HG02938 (cell line): ENCODE measurements around the gene PET100.

ENCODE experiments used
- ATAC-seq: cut with Tn5 transposase; IDR thresholded peaks from one replicate; pipeline ENCODE4 v1.9.1; 2021; ENCODE audit warnings: mild to moderate bottlenecking, moderate library complexity; ENCODE audit not compliant: unreplicated experiment

The PET100 gene, protein sequence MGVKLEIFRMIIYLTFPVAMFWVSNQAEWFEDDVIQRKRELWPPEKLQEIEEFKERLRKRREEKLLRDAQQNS

DNA sequence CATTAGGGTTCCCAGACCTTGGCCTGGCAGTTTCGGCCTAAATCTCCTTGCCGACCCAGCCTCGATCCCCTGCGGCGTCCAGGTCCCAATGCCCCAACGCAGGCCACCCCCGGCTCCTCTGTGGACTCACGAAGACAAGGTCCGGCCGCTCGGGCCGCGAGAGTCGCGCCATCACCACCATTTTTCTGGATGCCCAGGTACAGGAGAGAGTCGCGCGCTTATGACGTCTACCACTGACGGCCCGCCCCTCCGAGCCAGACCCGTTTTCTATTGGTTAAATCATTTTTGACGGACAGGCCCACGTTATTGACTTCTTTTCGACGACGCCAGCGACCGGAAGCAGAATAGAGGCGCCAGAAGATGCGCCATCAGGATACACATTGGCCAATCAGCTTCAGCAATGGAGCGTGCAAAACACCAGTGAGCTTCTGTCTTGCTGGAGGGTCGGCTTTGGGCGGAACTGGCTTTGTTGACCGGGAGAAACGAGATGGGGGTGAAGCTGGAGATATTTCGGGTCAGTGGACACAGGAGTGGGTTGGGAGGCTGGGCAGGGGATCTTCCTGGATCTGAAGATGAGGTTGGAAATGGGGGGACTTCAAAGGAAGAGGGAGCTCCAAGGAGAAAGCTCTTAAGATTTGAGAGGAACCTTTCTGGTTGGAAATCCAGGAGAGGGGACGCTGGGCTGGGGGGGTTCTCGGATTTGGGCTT is at the start of gene PET100, which contains the start of gene XAB2:
Gene PET100 (plus strand): TSS at position 447 of the 708 bp plus-strand sequence. CDS start 41 bp downstream, at position 488.
Gene XAB2 (minus strand): TSS at position 199 of the 708 bp plus-strand sequence. CDS start 18 bp downstream, at position 181.
- ATAC-seq, result peak; percentile 93

DNA sequence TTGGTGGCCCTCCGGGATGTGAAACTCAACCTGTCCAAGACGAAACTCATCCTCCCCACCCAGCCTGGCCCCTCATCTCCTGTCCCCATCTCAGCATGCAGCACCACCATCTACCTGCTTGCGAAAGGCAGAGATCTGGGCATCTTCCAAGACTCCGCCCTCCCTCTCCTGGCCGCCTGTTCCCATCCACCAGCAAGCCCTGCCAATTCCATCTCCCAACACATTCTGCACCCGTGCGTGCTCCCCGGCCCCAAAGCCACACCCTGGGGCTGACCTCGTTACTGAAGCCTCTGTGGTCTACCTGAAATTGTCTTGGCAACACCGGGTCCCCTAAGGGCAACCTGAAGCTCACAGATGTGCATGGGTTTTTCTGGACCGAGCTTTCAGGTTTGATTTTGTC is 47.1 kb upstream of the PET100 start:
- no peak for ATAC-seq

DNA sequence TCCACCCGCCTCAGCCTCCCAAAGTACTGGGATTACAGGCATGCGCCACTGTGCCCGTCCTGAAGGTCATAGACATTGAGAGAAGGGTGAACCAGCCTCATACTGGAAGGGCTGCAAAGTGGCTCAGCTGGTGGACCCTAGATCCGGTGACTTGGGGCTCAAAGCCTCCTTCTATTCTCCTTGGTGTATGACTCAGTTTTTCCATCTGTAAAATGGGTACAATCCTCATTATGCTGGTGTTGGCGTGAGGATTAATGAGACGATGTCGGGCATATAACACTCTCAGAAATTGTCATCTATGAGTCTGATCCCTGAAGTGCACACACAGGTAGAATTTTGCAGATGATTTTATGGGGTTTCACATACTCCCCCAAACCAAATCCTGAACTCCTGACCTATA is 39.8 kb upstream of the PET100 start:
- no peak for ATAC-seq

DNA sequence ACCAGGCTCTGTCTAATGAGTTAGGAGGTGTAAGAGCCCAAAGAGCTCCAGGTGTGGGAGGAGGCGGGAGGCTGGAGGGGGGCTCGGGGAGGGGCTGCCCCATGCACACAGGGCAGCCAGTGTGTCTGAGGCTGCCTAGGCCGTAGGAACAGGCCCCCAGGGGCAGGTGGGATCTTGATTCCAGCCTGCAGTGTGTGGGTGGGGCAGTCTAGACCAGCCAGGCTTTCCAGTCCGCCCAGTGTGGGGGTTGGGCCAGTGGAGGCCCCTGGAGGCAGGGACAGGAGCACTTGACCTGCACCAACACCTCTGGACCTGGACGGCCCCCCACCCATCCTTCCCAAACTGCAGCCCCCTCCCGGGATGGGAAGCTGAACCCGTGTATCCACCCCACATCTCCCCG is 39.3 kb upstream of the PET100 start:
- no peak for ATAC-seq

DNA sequence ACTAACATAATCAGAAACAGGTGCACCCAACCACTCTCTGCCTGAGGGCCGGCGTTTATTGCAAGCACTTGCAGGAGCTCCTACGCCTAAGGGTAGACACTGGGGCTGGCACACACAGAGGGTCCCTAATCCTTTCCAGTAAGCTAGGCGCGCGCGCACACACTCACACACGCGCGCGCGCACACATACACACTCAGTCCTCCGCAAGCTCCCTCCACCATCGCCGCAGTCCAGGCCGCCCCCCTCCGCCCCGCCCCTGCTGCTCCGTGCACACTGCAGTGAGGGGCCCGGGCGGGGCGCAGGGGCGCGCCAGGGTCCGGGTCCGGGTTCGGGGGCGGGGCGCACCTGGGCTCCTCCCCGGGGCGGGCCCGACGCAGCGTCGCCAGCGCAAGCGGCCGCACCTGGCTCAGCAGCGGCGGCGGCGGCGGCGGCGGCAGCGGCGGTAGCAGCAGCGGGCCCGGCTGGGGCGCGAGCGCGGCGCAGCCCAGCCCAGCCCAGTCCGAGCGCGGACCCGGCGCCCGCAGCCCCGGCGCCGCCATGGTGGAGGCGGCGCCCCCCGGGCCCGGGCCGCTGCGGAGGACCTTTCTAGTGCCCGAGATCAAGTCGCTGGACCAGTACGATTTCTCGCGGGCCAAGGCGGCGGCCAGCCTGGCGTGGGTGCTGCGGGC is 34.0 kb upstream of the PET100 start, which contains the start of gene CAMSAP3:
Gene CAMSAP3 (plus strand): TSS at position 398 of the 668 bp plus-strand sequence. CDS start 140 bp downstream, at position 538.
- ATAC-seq, result no peak

DNA sequence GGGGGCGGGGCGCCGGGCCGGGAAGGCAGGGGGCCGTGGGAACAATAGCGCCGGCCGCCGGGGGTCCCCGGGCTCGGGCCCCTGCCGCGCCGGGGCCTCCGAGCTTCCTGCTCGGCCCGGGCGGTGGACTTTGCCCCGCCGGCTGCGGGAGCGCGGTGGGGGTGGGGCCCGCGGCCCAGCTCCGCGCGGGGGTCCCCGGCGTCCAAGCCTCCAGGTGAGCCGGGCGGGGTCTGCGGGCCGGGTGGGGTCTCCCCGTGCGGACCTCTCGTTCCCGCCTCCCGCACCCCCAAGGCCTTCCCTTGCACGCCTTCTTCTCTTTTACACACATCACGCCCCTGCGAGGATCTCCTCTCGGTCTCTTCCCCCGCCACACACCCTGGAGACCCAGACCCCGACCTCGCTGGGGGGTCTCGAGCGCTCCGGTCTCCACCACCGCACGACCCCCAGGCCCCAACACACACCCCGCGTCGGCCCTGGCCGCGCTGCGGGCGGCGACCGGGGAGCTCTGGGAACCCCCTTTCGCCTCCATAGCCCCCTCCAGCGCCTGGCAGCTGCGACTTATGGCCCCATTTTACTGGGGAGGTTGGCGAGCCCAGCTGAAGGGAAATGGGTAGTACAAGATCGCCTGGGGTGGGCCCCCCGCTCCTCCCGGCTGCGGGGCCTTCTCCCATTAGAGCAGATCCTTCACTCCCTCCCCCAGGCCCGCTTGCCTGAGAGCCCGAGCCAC is 33.2 kb upstream of the PET100 start:
- ATAC-seq, result no peak

DNA sequence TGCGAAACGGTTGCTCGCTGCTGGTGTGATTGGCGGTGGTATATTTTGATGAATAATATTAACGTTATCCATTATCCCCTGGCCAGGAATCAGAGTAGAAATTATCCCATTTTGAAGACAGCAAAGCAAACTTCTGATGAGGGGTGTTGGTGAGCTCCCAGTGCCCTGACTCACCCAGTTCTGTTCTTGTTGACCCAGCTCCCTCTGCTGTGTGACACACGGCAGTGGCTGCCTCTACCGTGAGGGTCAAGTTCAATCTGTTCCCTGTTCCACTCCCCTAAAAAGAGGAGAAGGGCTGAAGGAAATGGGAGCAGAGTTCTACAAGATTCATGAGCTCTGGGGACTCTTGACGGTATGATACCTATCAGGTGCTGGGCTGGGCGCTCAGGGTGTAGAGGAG is 31.9 kb upstream of the PET100 start:
- ATAC-seq, result no peak

DNA sequence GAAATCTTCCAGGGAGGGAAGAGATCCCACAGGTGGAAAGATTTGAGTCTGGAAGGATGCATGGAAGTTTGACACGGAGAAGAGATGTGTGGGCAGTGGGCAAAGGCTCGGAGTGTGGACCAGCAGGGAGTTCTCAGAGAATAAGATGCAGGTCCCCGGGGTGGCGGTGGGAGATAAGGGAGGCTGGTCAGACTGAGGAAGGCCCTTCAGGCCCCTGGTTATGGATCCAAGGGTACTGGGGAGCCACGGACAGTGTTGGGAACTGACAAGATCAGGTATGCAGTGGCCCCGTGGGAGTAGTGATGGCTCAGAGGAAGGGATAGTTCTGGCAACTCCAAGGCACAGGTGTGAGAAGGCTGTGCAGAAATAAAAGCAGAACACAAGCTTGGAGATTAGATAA is 31.4 kb upstream of the PET100 start:
- ATAC-seq, result no peak

DNA sequence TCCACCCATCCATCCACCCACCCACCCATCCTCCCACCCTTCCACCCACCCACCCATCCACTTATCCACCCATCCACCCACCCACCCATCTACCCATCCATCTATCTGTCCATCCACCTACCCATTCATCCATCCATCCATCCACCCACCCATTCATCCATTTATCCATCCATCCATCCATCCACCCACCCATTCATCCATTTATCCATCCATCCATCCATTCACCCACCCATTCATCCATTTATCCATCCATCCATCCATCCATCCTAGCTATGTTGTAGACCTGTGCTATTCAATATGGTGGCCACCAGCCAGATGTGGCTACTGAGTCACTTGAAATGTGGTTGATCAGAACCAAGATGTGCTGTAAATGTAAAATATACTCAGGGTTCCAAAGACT is 28.9 kb upstream of the PET100 start:
- no peak for ATAC-seq

DNA sequence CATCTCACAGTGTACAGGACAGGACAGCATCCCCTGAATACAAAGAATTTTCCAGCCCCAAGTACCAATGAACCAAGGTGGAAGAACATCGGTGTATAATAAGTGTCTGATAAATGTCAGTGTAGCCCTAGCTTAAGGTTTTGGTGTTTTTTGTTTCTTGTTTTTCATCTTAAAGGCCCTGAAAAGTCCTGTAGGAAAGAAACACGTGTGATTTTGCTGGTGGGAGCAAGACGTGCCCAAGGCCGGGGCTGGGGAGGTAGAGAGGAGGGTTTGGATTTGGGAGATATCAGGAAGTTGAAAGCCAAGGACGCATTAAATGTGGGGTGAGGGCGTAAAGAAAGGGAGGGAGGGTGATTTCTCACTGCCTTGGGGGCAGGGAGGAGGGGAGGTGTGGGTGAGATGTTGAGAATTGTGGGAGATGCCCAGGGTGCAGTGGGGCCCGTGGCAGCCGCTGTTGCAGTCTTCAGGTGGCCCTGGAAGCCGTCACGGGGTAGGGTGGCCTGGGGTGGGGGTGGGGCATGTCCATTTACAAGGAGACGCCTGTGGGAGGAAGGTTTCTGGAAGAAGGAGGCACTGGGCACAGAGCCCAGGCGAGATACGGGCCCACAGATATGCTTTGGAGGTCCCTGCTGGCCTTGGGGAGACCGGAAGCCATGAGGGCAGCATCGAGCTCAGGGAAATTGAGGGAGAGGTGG is 27.2 kb upstream of the PET100 start:
- no peak for ATAC-seq

DNA sequence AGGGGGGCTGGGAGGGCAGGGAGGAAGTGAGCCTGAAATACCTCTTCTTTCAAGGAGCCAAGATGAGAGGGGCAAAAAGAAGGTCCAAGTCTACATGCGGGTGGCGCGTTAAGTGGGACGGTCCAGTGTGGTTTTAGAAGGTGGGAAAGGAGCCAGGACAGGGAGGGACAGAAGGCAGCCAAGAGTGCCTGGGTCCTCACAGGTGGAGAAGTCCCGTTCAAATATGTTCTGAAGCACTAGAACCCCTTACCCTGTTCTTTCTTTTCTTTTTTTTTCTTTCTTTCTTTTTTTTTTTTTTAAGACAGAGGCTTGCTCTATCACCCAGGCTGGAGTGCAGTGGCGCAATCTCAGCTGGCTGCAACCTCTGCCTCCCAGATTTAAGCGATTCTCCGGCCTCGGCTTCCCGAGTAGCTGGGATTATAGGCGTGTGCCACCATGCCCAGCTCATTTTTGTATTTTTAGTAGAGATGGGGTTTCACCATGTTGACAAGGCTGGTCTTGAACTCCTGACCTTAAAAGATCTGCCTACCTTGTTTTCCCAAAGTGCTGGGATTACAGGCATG is 26.6 kb upstream of the PET100 start:
- no peak for ATAC-seq

DNA sequence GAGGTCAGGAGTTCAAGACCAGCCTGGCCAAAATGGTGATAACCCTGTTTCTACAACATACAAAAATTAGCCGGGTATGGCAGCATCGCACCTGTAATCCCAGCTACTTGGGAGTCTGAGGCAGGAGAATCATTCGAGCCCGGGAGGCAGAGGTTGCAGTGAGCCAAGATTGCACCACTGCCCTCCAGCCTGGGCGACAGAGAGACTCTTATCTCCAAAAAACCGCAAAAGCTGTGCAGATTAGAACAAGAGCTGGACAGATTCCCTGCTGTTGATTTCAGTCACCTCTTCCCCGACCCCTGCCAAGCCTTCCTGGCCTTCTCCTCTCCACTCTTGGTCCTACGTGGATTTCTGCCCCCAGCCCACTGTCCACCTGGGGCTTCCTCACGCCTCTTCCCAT is 25.7 kb upstream of the PET100 start:
- no peak for ATAC-seq

DNA sequence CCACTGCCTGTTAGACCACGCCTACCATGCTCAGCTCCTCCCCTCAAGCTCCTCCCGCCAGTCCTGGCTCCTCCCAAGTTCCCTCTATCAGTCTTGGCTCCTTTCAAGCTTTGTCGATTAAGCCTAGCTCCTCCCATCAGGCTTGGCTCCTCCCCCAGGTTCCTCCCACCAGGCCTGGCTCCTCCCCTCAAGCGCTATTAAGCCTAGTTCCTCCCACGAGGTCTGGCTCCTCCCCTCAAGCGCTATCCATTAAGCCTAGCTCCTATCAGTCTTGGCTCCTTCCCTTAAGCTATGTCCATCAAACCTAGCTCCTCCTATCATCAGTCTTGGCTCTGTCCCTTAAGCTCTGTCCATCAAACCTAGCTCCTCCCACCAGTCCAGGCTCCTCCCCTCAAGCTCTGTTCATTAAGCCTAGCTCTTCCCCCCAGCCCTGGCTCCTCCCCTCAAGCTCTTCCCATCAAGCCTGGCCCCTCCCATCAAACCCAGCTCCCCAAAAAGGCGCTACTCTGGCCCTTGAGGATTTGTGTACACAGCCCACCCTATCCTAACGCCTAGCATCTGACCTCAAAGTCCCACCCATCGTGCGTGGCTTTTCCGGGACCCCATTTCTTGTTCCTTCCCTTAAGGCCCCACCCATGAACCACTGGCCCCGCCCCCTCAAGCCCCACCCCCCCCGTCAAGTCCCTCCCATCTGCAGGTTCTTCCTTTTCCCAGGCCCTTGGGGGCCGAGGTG is 23.9 kb upstream of the PET100 start:
- no peak for ATAC-seq

DNA sequence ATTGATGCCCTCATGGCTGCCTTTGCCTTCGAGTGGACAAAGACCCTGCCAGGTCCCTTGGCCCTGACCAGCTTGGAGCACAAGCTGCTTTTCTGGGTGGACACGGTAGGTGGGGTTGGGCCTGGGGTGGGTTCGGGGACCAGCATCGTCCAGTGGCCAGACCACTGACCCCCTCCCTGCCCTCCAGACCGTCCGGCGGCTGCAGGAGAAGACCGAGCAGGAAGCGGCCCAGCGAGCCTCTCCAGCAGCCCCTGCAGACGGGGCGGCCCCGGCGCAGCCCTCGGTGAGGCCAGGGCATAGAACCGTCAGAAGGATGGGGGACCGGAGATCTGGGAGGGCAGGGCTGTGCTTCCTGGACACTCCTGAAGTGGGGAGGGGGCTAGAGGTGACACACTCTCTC is 23.3 kb upstream of the PET100 start:
- ATAC-seq, result no peak

DNA sequence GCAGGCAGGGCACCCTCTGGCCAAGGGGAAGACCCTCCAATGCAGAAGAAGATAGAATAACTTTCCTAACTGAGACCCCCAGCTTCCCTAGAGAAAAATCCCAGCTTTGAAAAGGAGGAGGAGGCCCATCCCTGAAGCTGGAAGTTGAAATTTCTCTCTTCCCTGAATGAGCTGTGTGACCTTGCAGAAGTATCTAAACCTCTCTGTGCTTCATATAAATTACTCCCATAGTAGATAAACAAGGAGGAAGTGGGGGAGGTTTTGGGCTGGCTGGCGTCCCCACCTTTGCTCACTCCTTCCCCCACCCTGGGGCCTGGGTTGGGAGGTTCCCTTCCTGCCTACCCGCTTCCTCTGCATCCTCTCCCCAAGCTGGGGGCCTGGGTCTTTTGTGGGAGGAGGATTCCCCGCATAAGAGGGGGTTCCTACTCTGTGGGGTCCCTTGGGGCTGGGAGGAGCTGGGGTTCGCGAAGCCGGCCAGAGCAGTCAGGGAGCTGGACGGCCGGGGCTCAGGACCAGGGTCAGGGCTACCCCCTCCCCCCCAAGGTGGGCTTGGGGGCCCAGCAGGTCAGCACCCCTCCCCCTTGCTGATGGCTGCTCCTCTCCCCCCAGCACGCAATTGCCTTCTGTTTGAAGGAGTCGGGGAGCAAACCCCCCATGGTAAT is 22.2 kb upstream of the PET100 start:
- no peak for ATAC-seq

DNA sequence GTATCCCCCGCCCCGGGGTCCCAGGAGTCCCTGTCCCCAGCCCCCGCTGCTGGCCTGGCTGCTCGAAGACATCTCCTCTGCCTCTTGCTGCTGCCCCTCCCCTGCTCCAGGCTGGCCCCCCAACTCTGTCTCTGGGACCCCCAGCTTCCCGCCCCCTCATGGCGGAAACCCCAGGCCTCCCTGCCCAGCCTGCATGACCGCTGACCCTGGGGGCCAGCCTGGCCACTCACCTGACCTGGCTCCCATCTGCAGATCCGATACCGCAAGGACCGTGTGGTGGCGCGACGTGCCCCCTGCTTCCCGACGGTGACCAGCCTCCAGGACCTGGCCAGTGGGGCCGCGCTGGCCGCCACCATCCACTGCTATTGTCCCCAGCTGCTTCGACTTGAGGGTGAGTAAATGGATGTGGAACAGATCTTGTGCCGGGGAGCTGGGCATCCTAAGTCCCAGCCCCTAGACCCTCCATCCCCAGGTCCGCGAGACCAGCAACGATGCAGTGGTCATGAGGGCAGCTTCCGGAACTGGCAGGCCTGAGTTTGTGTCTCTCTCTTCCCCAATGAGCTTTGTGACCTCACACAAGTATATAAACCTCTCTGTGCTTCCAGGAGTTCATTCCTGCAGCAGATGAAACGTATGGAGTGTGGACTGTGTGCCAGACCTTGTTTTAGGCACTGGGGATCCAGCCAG is 21.6 kb upstream of the PET100 start:
- ATAC-seq, result no peak

DNA sequence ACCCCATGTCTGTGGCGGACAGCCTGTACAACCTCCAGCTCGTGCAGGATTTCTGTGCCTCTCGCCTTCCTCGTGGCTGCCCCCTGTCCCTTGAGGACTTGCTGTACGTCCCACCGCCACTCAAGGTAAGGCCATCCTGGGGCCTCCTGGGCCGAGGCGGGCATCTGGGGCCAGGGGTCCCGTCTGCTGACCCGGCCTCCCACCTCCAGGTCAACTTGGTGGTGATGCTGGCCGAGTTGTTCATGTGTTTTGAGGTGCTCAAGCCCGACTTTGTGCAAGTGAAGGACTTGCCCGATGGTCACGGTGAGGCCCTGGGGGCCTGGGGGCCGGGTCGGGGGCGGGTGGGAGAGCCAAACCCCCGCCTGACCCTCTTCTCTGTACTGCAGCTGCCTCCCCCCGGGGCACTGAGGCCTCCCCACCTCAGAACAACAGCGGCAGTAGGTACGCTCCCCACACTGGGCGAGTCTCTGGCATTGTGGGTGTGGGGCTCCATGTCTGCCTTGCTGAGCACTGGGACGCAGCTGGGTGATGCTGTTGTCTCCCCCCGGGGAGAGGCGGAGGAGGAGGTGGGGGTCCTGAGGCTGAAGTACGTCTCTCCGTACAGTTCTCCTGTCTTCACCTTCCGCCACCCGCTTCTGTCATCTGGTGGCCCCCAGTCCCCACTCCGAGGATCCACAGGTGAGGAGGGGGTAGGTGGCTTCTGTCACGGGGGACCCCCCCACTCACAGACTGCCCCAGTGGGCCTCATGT is 18.9 kb upstream of the PET100 start:
- no peak for ATAC-seq
